ENCODE measurements around the gene OSBPL1A. TPM values are rescaled to one million over a fixed set of nuclear protein-coding genes. Genes with fewer than 3 reads are reported as not detected.

OSBPL1A gene
- total and polyA plus RNA-seq, 4 donors = 64.8 to 132 (median 77.3) TPM

- Histone ChIP-seq H3K27ac (ENCODE audit: low read depth, low read length) (no peak overlapping the region), H3K27me3 (ENCODE audit: control insufficient read depth, insufficient read depth, low read length) (no peaks in the 10 kb centered on the region), H3K36me3 (ENCODE audit: control insufficient read depth, insufficient read depth, low read length) (no peaks in the 10 kb centered on the region), H3K4me3 (ENCODE audit: low read depth, low read length) (no peak overlapping the region), H3K9me3 (ENCODE audit: control insufficient read depth, insufficient read depth, low read length) (no peaks in the 10 kb centered on the region), H3K4me1 (ENCODE audit: control insufficient read depth, insufficient read depth, low read length) (no peaks in the 10 kb centered on the region)
- DNase-seq (ENCODE audit: low read depth in 4 of 6, low spot score in 6 of 6) = no peak
- 81% methylated on average over 11 of the region's 12 CpGs for WGBS (ENCODE audit: insufficient coverage)
These were observed 169.5 kb downstream of the OSBPL1A start for GRCh38 chr18:24227977-24228666.

- Histone ChIP-seq H3K27me3 (ENCODE audit: control insufficient read depth, insufficient read depth, low read length) (no peaks in the 10 kb centered on the region), H3K27ac (ENCODE audit: low read depth, low read length) (no peak overlapping the region), H3K4me1 (ENCODE audit: control insufficient read depth, insufficient read depth, low read length) (no peaks in the 10 kb centered on the region), H3K36me3 (ENCODE audit: control insufficient read depth, insufficient read depth, low read length) (no peaks in the 10 kb centered on the region), H3K4me3 (ENCODE audit: low read depth, low read length) (no peak overlapping the region), H3K9me3 (ENCODE audit: control insufficient read depth, insufficient read depth, low read length) (no peaks in the 10 kb centered on the region)
- DNase-seq (ENCODE audit: low read depth in 4 of 6, low spot score in 6 of 6) = no peak
- WGBS (ENCODE audit: insufficient coverage) = 33% methylated on average over 1 of the region's 2 CpGs
These were observed 177.3 kb downstream of the OSBPL1A start for GRCh38 chr18:24220318-24220688.

- Histone ChIP-seq H3K4me3 (ENCODE audit: low read depth, low read length) (no peak overlapping the region), H3K4me1 (ENCODE audit: control insufficient read depth, insufficient read depth, low read length) (no peaks in the 10 kb centered on the region), H3K27ac (ENCODE audit: low read depth, low read length) (no peak overlapping the region), H3K9me3 (ENCODE audit: control insufficient read depth, insufficient read depth, low read length) (no peaks in the 10 kb centered on the region), H3K27me3 (ENCODE audit: control insufficient read depth, insufficient read depth, low read length) (no peaks in the 10 kb centered on the region), H3K36me3 (ENCODE audit: control insufficient read depth, insufficient read depth, low read length) (no peaks in the 10 kb centered on the region)
- 57% methylated on average over 4 of the region's 7 CpGs for WGBS (ENCODE audit: insufficient coverage)
- DNase-seq (ENCODE audit: low read depth in 4 of 6, low spot score in 6 of 6) = no peak
These were observed 177.9 kb downstream of the OSBPL1A start for GRCh38 chr18:24219561-24220317.

GRCh38 chr18:24214913-24215312, 182.7 kb downstream of the OSBPL1A start:
- no peaks in the 10 kb centered on the region for H3K4me1 ChIP-seq (ENCODE audit: control insufficient read depth, insufficient read depth, low read length)
- no peak overlapping the region for H3K4me3 ChIP-seq (ENCODE audit: low read depth, low read length)
- no CpG with 5 or more reads among the region's 1 CpG for WGBS (ENCODE audit: insufficient coverage)
- no peak overlapping the region for H3K27ac ChIP-seq (ENCODE audit: low read depth, low read length)
- no peaks in the 10 kb centered on the region for H3K27me3 ChIP-seq (ENCODE audit: control insufficient read depth, insufficient read depth, low read length)
- H3K9me3 ChIP-seq (ENCODE audit: control insufficient read depth, insufficient read depth, low read length) = no peaks in the 10 kb centered on the region
- DNase-seq (ENCODE audit: low read depth in 4 of 6, low spot score in 6 of 6) = no peak
- H3K36me3 ChIP-seq (ENCODE audit: control insufficient read depth, insufficient read depth, low read length) = no peaks in the 10 kb centered on the region

- DNase-seq (ENCODE audit: low read depth in 4 of 6, low spot score in 6 of 6) = no peak
- H3K9me3 ChIP-seq (ENCODE audit: control insufficient read depth, insufficient read depth, low read length) = no peaks in the 10 kb centered on the region
- no peaks in the 10 kb centered on the region for H3K36me3 ChIP-seq (ENCODE audit: control insufficient read depth, insufficient read depth, low read length)
- no peak overlapping the region for H3K4me3 ChIP-seq (ENCODE audit: low read depth, low read length)
- no peaks in the 10 kb centered on the region for H3K4me1 ChIP-seq (ENCODE audit: control insufficient read depth, insufficient read depth, low read length)
- no peaks in the 10 kb centered on the region for H3K27me3 ChIP-seq (ENCODE audit: control insufficient read depth, insufficient read depth, low read length)
- WGBS (ENCODE audit: insufficient coverage) = 53% methylated on average over 3 of the region's 6 CpGs
- H3K27ac ChIP-seq (ENCODE audit: low read depth, low read length) = no peak overlapping the region
These were observed 183.5 kb downstream of the OSBPL1A start for GRCh38 chr18:24214144-24214543.

GRCh38 chr18:24212939-24213338, 184.7 kb downstream of the OSBPL1A start:
- H3K36me3 ChIP-seq (ENCODE audit: control insufficient read depth, insufficient read depth, low read length) = no peaks in the 10 kb centered on the region
- H3K9me3 ChIP-seq (ENCODE audit: control insufficient read depth, insufficient read depth, low read length) = no peaks in the 10 kb centered on the region
- no peaks in the 10 kb centered on the region for H3K27me3 ChIP-seq (ENCODE audit: control insufficient read depth, insufficient read depth, low read length)
- no peaks in the 10 kb centered on the region for H3K4me1 ChIP-seq (ENCODE audit: control insufficient read depth, insufficient read depth, low read length)
- no peak for DNase-seq (ENCODE audit: low read depth in 4 of 6, low spot score in 6 of 6)
- WGBS (ENCODE audit: insufficient coverage) = no CpG with 5 or more reads among the region's 6 CpGs
- H3K4me3 ChIP-seq (ENCODE audit: low read depth, low read length) = no peak overlapping the region
- H3K27ac ChIP-seq (ENCODE audit: low read depth, low read length) = no peak overlapping the region

- no peak for DNase-seq (ENCODE audit: low read depth in 4 of 6, low spot score in 6 of 6)
- H3K4me3 ChIP-seq (ENCODE audit: low read depth, low read length) = no peak overlapping the region
- H3K4me1 ChIP-seq (ENCODE audit: control insufficient read depth, insufficient read depth, low read length) = no peaks in the 10 kb centered on the region
- no peaks in the 10 kb centered on the region for H3K9me3 ChIP-seq (ENCODE audit: control insufficient read depth, insufficient read depth, low read length)
- H3K27me3 ChIP-seq (ENCODE audit: control insufficient read depth, insufficient read depth, low read length) = no peaks in the 10 kb centered on the region
- 80% methylated on average over 2 of the region's 6 CpGs for WGBS (ENCODE audit: insufficient coverage)
- no peak overlapping the region for H3K27ac ChIP-seq (ENCODE audit: low read depth, low read length)
- no peaks in the 10 kb centered on the region for H3K36me3 ChIP-seq (ENCODE audit: control insufficient read depth, insufficient read depth, low read length)
These were observed 188.1 kb downstream of the OSBPL1A start for GRCh38 chr18:24209558-24209957.

GRCh38 chr18:24208270-24209035, 189.2 kb downstream of the OSBPL1A start:
- no peak overlapping the region for H3K27ac ChIP-seq (ENCODE audit: low read depth, low read length)
- no peaks in the 10 kb centered on the region for H3K36me3 ChIP-seq (ENCODE audit: control insufficient read depth, insufficient read depth, low read length)
- no peak for DNase-seq (ENCODE audit: low read depth in 4 of 6, low spot score in 6 of 6)
- H3K27me3 ChIP-seq (ENCODE audit: control insufficient read depth, insufficient read depth, low read length) = no peaks in the 10 kb centered on the region
- WGBS (ENCODE audit: insufficient coverage) = no CpG with 5 or more reads among the region's 2 CpGs
- H3K4me3 ChIP-seq (ENCODE audit: low read depth, low read length) = no peak overlapping the region
- H3K4me1 ChIP-seq (ENCODE audit: control insufficient read depth, insufficient read depth, low read length) = no peaks in the 10 kb centered on the region
- H3K9me3 ChIP-seq (ENCODE audit: control insufficient read depth, insufficient read depth, low read length) = no peaks in the 10 kb centered on the region

- H3K4me3 ChIP-seq (ENCODE audit: low read depth, low read length) = no peak overlapping the region
- WGBS (ENCODE audit: insufficient coverage) = no CpG with 5 or more reads among the region's 3 CpGs
- H3K36me3 ChIP-seq (ENCODE audit: control insufficient read depth, insufficient read depth, low read length) = no peaks in the 10 kb centered on the region
- H3K4me1 ChIP-seq (ENCODE audit: control insufficient read depth, insufficient read depth, low read length) = peaks cover 11% of the 10 kb centered on the region
- H3K27ac ChIP-seq (ENCODE audit: low read depth, low read length) = no peak overlapping the region
- no peaks in the 10 kb centered on the region for H3K27me3 ChIP-seq (ENCODE audit: control insufficient read depth, insufficient read depth, low read length)
- H3K9me3 ChIP-seq (ENCODE audit: control insufficient read depth, insufficient read depth, low read length) = no peaks in the 10 kb centered on the region
- DNase-seq (ENCODE audit: low read depth in 4 of 6, low spot score in 6 of 6) = peak in 1 of 6 donors; percentile 48
These were observed 192.7 kb downstream of the OSBPL1A start for GRCh38 chr18:24204904-24205303.
